COR-L47 (cell line): ENCODE measurements around the gene FTO.

Source experiments
- DNase-seq: peaks from one replicate; lab custom pipeline; 2025; lab: John Stamatoyannopoulos, UW

FTO gene

DNA sequence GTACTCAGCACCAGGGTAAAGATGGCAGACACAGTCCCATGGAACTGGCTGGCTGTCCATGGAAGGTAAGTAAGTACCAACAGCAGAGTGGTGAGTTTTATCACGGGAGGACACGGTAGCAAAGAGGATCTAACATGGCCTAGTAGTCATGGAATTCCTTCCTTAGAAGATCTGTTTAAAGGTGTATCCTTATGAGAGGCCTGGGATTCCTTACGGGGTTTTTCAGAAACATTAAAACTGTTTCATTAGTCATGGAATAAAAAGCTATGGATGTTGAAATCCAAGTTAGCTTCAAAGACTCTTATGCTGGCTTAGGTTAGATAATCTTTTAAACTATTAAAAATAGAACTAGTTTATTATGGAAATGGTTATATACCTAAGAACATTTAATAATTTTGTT, 7.4 kb downstream of the FTO start:
- no peak for DNase-seq

DNA sequence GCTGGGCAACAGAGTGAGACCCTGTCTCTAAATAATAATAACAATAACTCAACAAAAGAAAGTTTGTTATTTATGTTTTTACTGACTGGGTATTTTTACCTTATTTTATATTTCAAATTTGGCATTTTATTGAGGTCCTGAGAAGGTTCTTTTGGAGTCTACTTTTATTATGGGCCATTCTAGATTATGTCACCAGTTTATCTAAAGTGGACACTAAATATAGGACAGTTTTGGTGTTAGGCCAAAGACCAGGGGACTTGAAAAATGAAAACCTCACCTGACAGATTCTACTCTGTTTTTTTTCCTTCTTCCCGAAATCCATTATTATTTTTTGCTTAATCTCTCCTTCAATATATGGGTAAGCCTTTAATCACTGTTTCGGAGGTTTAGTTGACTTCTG, 8.1 kb downstream of the FTO start:
- DNase-seq = no peak

DNA sequence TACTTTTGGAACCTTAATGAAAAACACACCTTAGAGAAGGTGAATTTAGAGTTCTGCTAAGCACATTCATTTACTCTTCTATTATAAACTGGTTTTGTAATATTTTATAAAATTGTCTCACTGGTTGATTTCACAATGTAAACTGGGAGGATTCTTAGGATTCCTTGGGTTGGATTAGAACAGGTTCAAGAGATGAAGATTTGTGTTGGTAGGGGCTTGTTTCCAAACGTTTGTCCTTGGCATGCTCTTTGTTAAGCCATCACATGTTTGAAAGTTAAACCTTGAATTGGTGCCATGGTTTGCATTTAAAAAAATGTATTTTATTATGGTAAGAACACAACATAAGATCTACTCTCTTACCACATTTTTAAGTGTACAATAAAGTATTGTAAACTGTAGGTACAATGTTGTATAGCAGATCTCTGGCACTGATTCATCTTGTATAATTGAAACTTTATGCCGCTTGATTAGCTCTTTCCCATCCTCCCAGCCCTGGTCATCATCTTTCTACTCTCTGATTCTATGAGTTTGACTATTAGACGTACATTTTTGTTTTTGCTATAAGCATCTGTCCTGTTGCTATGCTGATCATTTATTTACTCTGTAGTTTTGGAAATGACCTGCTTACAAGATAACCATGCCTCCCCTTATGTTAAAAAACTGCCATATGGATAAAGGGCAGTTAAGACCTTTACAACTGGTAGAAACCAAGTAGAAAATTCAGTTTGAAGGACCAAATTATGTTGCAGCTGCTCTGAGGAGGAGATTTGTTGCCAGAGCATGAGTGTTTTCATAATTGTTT, 9.6 kb downstream of the FTO start:
- no peak for DNase-seq

DNA sequence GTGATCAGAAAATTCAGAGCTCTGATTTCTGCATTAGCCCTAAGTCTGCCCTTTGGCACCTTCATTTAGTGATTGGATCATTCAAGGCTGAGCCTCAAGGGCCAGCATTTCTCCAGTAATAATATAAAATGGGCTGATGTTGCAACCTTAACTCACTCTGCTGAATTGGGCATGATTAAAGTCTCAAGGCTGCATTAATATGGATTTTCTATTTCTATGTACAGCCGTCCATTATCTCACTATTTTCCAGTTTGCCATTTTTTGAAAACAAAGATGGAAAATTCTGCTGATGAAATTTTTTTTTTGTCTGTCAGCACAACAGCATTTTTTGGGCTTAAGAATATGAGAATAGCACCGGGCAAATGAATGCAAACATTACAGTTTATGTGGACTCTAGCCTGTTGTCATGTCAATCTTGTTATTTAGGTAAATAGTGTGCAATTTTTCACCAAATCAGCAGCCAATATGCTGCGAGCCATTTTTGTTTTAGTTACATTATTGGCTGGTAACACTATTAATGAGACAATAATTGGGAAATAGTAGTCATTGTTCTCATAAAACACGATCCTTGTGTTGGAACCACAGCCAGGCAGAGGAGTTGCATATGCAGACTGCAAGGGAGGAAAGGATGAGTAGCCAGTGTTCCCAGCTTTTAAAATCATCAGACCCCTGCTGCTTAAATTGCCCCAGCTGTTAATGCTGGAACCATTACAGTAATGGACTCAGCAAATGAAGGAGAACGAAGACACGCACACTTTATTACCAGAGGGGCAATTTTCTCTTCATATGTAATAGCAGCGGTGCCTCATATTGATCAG, 10.5 kb downstream of the FTO start:
- peak; percentile 86 for DNase-seq

DNA sequence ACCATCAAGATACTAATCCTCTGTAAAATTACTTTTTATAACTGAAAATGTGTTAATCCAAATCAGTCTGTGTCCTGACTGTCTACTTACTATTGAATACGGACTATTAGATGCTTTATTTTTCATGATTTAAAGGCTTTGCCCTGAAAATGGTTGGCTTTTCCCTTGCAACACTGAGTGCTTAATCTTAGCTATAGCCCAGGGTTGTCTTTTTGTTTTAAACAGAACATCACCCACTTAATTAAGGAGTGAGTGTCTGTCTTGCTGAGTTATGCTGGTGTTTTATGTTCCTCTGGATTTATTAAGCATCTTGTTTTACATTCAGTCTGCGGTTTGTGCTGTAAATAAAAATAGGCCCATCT, 11.0 kb downstream of the FTO start:
- DNase-seq = no peak

DNA sequence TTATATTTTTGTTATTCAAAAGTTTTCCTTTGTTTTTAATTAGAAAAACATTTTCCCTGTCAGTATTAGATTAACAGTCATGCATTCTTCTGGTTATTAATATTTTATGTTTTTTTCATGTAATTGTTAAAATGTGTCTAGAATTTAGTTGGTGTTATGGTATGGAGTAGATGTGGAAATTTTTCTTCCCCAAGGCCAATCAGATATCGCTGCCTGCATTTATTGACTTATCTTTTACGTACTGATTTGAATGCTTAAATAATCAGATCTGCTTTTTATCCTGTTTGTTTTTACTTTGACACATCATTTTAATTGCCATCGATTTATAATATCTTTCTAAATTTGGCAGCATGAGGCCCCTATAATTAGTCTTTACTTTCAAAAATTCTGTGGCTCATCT, 13.6 kb downstream of the FTO start:
- no peak for DNase-seq

DNA sequence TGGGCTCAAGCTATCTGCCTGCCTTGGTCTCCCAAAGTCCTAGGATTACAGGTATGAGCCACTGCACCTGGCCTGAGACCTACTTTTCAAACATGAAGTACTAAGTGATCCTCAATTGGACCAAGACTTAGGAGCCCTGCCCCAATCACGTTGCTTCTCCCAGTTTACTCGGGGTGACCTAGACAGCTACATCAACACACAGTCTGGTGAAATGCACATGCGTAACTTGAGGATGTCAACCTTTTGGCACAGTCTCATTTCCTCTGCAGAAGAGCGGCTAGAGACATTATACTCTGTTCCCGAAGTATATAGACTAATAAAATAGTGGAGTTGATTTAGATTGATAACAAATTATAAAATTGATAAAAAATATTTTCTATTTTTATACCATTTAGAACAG, 17.1 kb downstream of the FTO start:
- no peak for DNase-seq

DNA sequence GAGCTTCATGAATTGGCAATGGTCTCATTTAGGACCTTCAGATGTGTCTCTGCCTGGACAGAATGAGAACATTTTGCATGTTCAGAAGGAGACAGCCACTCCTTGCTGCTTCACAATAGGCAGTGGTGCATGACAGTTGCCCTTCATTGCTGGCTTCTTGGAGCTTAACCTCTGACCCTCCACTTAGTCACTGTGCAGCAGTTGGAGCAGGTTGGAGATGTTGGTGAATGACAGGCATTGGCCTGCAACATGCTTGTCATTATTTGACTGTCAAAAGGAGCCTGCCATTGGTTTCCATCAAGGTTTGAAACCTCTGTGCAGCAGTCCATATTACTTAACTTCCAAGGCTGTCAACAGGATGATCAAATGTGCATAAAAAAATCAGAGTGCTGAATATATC, 22.7 kb downstream of the FTO start:
- DNase-seq = no peak

DNA sequence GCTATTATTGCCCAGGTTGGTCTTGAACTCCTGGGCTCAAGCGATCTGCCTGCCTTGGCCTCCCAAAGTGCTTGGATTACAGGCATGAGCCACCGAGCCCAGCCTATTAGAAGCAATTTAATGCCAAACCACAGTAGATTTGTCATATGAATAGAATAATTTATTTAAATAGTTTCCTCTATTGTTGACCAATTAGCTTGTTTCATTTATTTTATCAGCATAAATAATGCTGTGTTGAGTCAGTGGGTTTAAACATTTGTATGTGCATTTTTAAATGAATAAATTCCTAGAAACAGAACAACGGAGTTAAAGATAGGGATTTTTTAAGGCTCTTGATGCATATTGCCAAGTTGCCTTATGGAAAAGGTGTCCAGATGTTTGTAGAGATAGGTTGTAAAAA, 26.7 kb downstream of the FTO start:
- no peak for DNase-seq

DNA sequence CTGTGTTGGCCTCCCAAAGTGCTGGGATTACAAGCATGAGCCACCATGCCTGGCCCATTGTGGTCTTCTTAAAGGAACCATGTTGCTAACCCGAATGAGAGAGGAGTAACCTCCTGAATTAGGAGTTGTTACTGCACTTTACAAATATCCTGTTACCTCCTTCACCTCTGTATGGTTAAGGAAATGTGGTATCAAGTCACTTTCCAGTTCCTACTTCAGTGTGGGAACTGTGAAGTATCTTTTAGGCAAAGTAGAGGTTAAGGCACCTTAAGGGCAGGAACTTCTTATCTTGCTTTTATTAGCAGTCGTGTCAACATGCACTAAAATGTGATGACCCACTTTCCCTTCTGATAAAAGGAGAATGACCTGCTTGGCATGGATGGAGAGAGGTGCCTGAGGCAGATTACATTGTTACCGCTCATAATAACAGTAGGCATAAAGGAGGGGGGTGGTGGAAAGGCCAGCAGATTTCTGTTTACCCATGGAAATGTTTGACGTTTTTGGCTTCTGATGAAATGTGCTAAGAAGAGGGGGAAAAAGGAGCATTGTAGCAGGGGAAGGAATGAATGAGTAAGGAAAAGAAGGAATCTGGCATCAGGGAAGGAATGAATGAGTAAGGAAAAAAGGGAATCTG, 28.5 kb downstream of the FTO start:
- DNase-seq = no peak

DNA sequence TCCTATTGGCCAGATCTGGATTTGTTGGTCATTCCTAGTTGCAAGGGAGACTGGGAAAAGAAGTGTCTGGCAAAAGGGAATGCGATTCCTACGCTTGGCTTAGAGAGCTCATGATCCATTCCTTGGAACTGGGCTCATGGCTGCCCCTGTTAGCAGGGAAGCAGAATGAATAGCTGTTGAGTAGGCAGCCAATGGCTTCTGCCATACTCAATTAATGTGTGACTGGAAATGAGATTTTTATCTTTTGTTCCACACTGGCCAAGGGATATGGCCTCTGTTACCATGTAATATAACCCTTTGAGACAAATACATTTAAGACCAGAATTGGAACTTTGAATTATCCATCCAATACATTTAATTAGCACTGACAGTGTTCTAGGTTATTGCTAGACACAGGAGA, 31.0 kb downstream of the FTO start:
- DNase-seq = no peak

DNA sequence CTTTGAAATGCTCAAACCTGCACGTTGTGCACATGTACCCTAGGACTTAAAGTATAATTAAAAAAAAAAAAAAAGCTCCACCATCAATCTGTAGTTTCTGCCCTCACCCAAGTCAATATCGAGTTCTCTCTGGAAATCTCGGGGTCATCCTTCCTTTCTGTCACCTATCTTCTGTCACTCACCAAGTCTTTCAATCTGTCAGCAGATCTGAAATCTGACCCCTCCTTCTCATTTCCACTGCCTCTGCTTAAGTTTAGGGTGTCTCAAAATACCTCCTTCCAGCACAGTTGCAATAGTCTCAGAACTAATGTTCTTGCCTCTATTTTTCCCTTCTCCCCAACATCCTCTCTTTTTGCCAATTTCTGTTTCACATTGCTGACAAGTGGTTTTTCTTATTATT, 32.3 kb downstream of the FTO start:
- DNase-seq = no peak

DNA sequence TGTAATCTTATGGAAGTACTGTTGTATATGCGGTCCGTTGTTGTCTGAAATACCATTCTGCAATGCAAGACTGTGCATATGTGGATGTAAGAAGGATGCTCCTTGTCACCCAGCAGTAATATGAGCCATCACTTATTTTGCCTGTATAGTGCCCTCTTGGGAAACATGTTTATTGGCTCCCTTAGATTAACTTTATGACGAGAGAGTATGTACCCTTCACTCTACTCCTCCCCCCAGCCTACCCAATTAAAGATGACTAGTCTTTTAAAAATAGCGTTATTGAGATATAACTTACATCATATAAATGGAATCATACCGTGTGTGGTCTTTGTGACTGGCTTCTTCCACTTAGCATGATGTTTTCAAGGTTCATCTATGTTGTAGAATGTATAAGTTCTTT, 33.6 kb downstream of the FTO start:
- no peak for DNase-seq

DNA sequence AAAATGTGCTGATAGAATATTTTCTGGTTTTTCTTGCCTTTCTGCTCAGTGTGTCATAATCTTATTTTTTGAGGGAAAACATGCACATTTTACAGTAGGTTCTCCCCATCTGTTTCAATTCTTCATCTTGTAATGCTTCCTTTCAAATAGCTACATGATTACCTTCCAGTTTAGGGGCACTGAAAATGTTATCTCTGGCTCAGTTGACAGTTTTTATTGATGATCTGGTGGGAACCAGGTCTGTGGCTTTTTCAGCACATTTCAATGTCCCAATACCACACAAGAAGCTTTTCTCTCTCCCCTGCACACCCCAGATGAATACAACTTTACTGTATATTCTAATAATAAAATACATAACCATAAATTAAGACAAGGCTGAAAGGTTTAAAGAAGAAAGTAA, 36.5 kb downstream of the FTO start:
- no peak for DNase-seq

DNA sequence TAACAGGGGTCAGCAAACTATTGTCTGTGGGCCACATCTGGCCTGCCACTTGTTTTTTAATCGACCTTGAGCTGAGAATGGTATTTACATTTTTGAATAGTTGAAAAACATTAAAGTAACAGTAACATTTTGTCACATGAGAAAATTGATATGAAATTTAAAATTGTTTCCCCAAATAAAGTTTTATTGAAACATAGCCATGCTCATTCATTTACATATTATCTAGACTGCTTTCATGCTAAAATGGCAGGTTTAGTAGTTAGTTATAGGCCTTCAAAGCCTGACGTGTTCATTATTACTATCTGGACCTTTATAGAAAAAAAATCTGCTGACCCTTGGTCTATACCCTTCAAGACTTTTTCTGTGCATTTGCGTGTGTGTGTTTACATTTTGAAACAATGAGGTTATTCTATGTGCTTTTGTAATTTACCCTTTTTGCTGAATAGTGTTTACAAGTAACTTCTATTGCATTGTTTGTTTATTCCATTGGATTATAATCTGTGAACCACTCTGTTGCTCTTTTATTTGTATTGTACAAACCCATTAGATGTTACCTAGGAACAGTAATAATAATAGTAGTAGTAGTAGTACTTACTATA, 37.1 kb downstream of the FTO start:
- no peak for DNase-seq

DNA sequence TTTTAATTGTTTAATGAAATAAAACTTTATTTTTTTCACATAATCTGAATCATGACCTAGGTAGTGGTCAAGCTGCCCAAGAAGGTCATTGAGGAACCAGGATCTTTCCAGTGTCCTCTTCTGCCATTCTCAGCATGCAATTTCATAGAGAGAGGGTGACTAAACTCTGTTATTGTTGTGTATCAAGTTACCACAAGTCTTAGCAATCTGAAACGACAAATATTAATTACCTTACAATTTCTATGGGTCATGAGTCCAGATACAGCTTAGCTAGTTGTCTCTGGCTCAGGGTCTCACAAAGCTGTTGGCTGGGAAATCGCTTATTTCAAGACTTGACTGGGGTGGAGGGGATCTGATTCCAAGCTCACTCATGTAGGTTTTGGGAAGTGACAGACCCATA, 37.6 kb downstream of the FTO start:
- no peak for DNase-seq

DNA sequence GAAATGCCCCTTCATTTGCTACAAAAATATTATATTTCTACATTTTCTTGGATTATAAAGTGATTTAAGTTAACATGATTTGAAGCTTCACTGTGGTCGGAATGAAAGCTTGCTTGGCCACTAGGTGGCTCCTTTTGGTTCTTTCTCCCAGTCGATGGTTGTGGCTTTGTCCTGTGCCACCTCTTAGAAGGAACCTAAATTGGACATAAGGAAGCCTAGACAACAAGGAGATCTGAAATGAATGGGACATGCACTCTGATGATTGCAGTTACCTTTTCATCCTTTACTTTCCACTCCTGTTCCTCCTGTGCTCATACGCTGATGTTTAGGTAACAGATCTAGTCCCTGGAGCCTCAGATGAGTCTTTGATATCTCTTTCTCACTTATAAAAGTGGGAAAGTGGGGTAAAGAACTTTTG, 39.2 kb downstream of the FTO start:
- peak; percentile 38 for DNase-seq

DNA sequence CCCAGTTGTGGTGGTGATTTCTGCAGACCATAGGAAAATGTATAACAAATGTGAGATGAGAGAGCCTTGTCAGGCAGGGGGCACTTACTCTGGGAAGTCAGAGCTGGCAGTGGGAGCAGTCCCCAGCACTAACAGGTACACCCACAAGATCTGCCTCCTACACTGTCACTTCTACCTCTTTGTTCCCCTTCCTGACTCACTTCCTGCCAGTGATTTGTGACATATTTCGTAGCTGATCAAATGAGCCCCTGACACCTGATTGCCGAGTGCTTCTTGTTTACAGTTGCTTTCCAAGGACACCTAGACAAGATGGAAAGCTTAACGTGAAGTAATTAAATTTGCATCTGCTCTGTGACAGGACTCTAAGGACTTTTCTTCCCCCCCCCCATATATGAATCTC, 40.5 kb downstream of the FTO start:
- DNase-seq = peak; percentile 60

DNA sequence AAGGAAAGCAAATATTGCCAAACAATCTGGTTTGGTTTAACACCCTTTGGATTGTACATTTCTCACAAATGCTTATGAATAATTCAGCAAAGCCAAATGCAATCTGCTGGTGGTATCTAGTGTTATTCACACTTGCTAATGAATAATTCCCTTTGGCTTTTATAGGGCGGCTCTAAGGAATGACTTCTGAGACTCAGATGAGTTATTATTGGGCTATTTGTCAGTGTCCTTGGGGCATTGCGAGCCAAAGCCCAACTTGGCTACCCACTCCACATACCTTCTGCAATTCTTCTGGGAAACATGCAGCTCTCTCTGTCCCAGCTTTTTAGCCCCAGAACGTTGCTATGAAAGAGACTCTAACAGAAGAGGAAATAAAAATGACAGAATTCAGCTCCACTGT, 41.1 kb downstream of the FTO start:
- DNase-seq = no peak

DNA sequence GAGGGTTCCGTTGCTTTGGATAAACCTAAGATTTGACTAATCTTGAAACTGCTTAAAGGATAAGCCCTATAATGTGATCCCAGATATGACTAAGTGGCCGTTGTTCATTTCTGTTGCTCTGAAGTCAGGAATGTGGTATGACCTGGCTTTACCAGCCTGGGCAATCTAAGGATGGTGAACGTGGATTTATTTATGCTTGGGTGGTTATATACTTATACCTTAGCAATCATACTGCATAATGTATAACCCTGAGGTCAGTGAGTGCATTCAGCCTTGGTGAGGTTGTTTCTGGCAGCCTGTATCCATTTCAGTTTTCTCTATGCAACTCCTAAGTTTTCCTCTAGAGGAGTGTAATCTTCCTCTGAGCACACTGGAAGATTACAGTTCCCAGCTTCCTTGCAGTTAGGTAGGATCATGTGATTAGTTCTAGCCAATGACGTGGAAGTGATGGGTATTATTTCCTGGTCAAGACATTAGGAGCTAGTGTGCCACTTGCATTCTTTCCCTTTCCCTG, 41.9 kb downstream of the FTO start:
- no peak for DNase-seq

DNA sequence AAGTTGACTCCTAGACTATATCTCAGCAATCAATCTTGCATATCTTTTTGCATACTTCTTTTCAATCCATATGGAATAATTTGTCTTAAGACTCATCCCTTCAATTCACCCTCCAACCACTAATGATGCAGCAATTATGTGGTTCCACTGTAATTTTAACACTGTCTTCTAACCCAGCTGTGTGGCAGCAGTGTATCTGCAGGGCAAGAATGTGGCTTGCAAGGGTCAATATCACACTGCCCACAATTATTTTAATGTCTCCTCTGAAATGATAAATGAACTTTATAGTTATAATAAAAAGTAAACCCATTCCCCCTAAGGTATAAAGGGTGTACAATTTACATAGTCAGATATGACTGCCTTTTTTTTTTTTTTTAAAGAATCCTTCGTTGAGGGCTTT, 48.6 kb downstream of the FTO start:
- DNase-seq = no peak

DNA sequence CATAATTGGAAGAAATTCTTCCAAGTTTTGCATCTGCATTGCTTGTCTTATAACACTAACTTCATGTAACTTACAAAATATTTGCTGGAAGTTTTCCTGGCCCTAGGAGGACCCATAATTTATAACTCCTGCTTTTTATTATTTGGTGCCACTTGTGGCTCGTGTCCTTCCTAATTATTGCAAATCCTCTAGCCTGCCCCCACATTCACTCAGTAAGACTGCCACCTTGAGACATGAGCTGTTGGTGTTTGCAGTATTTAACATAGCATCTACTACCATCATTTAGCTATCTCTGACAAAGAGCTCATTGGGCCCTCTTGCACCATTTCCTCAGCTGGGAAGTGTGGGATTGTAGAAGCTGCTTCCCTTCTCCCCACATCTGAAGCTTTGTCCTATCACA, 49.5 kb downstream of the FTO start:
- DNase-seq = no peak
